K562 (cell line): ENCODE data around the gene A4GNT.

Experiments
- CBX3 ChIP-seq, 2 experiments: IDR thresholded peaks; 1 replicate in 1 of 2; 2 replicates in 1 of 2; pipeline ENCODE4 v1.6.1; 2012; ENCODE audit warnings: inconsistent platforms in 2 of 2, low read length in 2 of 2, borderline replicate concordance in 1 of 2, control low read depth in 1 of 2
- CTCF ChIP-seq, 3 experiments: IDR thresholded peaks in 2 of 3; conservative IDR thresholded peaks in 1 of 3; 2 replicates each; pipeline ENCODE4 v1.5.1; 2011 to 2012; ENCODE audit warnings: low read length in 3 of 3, mild to moderate bottlenecking in 3 of 3, control low read depth in 2 of 3, improper control_type of control experiment in 1 of 3, inconsistent platforms in 1 of 3, low read depth in 1 of 3, mixed read lengths in 1 of 3, moderate library complexity in 1 of 3; ENCODE audit not compliant: insufficient read depth in 2 of 3
- GATA2 ChIP-seq: sonication (generic); formaldehyde crosslinking; IDR thresholded peaks from 2 replicates; pipeline ENCODE4 v1.4.0; 2020; ENCODE audit warnings: mild to moderate bottlenecking, missing genetic modification reagents
- GTF2F1 ChIP-seq: IDR thresholded peaks from 2 replicates; pipeline ENCODE4 v1.6.1; 2011; ENCODE audit warnings: low read depth, low read length, improper control_type of control experiment
- MYC ChIP-seq, 2 experiments: fragments of 250-450 bp in 1 of 2; sonication (Bioruptor Pico) in 1 of 2; IDR thresholded peaks; 2 replicates each; pipeline versions ENCODE4 v1.5.1 to v1.6.1; 2012 to 2021; ENCODE audit warnings: low read depth in 2 of 2, borderline replicate concordance in 1 of 2, improper control_type of control experiment in 1 of 2, low read length in 1 of 2, mild to moderate bottlenecking in 1 of 2, moderate library complexity in 1 of 2
- NFXL1 ChIP-seq: fragments of 450-650 bp; formaldehyde crosslinking; IDR thresholded peaks from 2 replicates; pipeline ENCODE4 v1.4.0; 2021; ENCODE audit warnings: mild to moderate bottlenecking
- RHOXF2B ChIP-seq: fragments of 250-450 bp; sonication (Bioruptor Pico); conservative IDR thresholded peaks from 2 replicates; pipeline ENCODE4 v1.5.1; 2021
- YY1 ChIP-seq, 3 experiments: IDR thresholded peaks; 2 replicates each; pipeline ENCODE4 v1.6.1; 2011; ENCODE audit warnings: low read length in 2 of 3, mild to moderate bottlenecking in 2 of 3, moderate library complexity in 2 of 3, borderline replicate concordance in 1 of 3, control low read depth in 1 of 3, low read depth in 1 of 3; ENCODE audit not compliant: insufficient read depth in 3 of 3, insufficient replicate concordance in 2 of 3, control insufficient read depth in 1 of 3, insufficient read length in 1 of 3; ENCODE audit errors: extremely low read depth in 1 of 3
- ZBTB17 ChIP-seq: fragments of 450-650 bp; formaldehyde crosslinking; IDR thresholded peaks from 2 replicates; pipeline ENCODE4 v1.4.0; 2020; ENCODE audit warnings: mild to moderate bottlenecking
- ZBTB8A ChIP-seq: fragments of 450-650 bp; IDR thresholded peaks from 2 replicates; pipeline ENCODE4 v1.6.1; 2018; ENCODE audit warnings: mild to moderate bottlenecking, moderate library complexity; ENCODE audit not compliant: partially characterized antibody
- ZNF232 ChIP-seq: sonication (generic); formaldehyde crosslinking; IDR thresholded peaks from 2 replicates; pipeline ENCODE4 v1.8.0; 2022; ENCODE audit warnings: mild to moderate bottlenecking, missing genetic modification reagents
- ZNF584 ChIP-seq: fragments of 200-800 bp; sonication (Bioruptor generic); IDR thresholded peaks from 2 replicates; pipeline ENCODE4 v1.6.1; 2016; ENCODE audit warnings: low read depth, mild to moderate bottlenecking, missing genetic modification characterization, missing compliant biosample characterization
- ZNF778 ChIP-seq: fragments of 450-650 bp; formaldehyde crosslinking; IDR thresholded peaks from 2 replicates; pipeline ENCODE4 v1.4.0; 2020; ENCODE audit warnings: mild to moderate bottlenecking, moderate library complexity

- TF ChIP-seq YY1 (IDR thresholded peaks at IDR 0.05; ENCODE audit: borderline replicate concordance in 1 of 3, control insufficient read depth in 1 of 3, extremely low read depth in 1 of 3, insufficient read depth in 3 of 3, insufficient read length in 1 of 3, insufficient replicate concordance in 2 of 3, low read depth in 1 of 3, low read length in 2 of 3): peak; percentile 13 to 62 (median 56)
- peak in 1 of 3 experiments; percentile 8; a peak in 1 of 6 replicates for TF ChIP-seq CTCF (IDR thresholded peaks at IDR 0.05 in 2 of 3, conservative IDR thresholded peaks at IDR 0.05 in 1 of 3; ENCODE audit: insufficient read depth in 2 of 3, low read depth in 1 of 3, low read length in 3 of 3)
- TF ChIP-seq NFXL1 (CRISPR knock-in tag): no peak
- no peak for TF ChIP-seq RHOXF2B (CRISPR knock-in tag)
- no peak for TF ChIP-seq ZNF584
- TF ChIP-seq MYC (IDR thresholded peaks at IDR 0.05; ENCODE audit: low read depth, low read length): peak; percentile 66; the same call in 1 of the 2 replicates
- no peak for TF ChIP-seq MYC (CRISPR knock-in tag; IDR thresholded peaks at IDR 0.05; ENCODE audit: borderline replicate concordance, low read depth)
- TF ChIP-seq ZBTB8A: no peak
- no peak for TF ChIP-seq GATA2
- TF ChIP-seq ZNF232 (CRISPR knock-in tag): no peak
- TF ChIP-seq ZBTB17 (CRISPR knock-in tag): no peak
- TF ChIP-seq GTF2F1: no peak
- TF ChIP-seq CBX3 (IDR thresholded peaks at IDR 0.05; ENCODE audit: borderline replicate concordance in 1 of 2, low read length in 2 of 2): no peak
- TF ChIP-seq ZNF778 (CRISPR knock-in tag): no peak
Observed at GRCh38 chr3:138174421-138175131, 42.4 kb upstream of the A4GNT start, which contains the start of gene DBR1.
